ENCODE results near the gene KCNMA1.

The KCNMA1 gene

GRCh38 chr10:77442699-77443189, 194.9 kb downstream of the KCNMA1 start:
- no peak for DNase-seq

GRCh38 chr10:77441353-77442166, 196.0 kb downstream of the KCNMA1 start:
- DNase-seq = no peak

GRCh38 chr10:77436257-77436975, 201.2 kb downstream of the KCNMA1 start:
- no peak for DNase-seq

DNA sequence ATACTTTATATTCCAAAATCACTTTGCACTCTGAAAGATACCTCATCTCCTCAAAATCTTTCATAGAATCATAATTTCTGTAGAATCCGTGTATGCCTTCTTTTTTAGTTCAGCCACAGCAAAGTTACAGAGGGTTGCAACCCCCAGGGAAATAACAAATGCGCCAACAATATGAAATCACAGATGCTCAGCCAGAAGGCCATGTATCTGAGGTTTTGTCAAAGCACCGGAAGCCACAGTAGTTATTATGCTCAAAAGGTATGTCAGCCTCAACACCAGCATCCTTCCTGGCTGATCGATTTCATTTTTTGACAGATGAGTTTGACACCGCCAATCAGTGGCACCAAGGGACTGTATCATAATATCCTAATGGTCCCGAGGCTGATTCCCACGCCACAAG, 204.1 kb downstream of the KCNMA1 start:
- no peak for DNase-seq

- DNase-seq = no peak
These were observed 205.4 kb downstream of the KCNMA1 start for GRCh38 chr10:77431980-77432797.

DNA sequence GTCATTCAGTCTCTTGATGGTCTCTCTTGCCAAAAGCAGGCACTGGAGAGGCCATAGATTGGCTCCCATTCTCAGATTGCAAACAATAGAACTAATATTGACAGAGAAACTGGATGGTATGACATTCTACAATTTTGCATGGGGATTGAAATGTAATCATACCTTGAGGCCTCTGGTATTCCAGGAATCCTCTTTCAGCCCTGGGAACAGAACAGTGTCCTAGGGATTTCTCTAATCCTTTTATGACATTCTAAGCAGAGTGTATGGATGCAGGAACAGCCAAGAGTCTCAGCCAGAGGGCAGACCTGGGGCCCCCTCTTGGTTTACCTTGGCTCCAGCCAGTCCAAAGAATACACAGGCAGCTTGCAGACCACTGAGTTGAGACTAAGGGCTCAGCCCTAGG, 206.4 kb downstream of the KCNMA1 start:
- no peak for DNase-seq

DNA sequence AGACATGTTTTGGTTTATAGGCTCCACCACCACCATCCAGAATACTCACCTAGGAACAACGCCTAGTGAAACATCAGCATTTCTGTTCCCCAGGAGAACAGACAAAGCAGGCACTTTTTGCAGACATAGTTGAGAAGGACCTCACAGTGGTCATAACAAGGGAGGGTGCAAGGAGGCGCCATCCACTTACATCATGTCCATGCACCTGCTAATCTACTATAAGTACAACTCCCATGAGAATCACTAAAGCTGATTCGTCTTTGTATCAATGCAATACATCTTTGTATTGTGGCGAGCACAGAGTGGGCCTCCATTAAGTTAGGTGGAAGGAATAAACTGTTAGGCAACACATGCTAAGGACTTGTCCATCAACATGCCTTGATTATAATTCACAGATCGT, 207.1 kb downstream of the KCNMA1 start:
- DNase-seq = no peak

GRCh38 chr10:77428691-77429395, 208.8 kb downstream of the KCNMA1 start:
- no peak for DNase-seq

GRCh38 chr10:77424257-77424656, 213.4 kb downstream of the KCNMA1 start:
- no peak for DNase-seq

DNA sequence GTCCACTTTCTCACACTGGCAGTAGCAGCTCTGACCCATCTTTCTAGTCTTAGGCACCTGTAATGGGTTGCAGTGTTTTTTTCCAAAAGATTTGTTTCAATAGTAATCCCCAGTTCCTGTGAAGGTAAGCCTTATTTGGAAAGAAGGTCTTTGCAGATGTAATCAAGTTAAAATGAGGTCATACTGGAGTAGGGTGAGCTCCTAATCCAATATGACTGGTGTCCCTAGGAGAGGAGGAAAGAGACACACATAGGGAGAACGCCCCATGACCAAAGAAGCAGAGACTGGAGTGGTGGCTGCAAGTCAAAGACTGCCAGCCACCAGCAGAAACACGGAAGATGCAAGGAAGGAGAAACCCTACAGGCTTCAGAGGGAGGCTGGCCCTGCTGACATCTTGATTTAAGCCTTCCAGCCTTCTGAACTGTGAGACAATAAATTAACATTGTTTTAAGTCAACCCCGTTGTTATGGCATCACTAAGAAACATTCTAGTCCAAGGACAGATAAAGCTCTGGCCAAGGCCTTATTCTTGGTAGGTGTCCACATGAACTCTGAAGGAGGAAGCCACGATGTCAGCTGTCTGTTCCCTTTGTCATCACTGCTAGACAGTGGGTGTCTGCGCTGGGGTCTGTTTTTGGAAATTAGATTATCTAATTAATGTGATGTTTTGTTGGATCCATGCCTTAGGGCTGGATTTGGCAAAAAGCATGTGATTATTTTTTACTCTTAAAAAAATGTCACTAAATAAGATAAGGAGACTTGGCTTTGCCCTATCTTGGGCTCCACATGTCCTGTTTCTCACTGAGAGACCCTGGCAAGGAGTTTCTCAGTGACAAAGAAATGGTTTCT, 214.9 kb downstream of the KCNMA1 start:
- DNase-seq = no peak

- no peak for DNase-seq
These were observed 216.0 kb downstream of the KCNMA1 start for GRCh38 chr10:77421591-77421990.

- no peak for DNase-seq
These were observed 216.6 kb downstream of the KCNMA1 start for GRCh38 chr10:77420947-77421523.

- no peak for DNase-seq
These were observed 217.6 kb downstream of the KCNMA1 start for GRCh38 chr10:77419979-77420378.

DNA sequence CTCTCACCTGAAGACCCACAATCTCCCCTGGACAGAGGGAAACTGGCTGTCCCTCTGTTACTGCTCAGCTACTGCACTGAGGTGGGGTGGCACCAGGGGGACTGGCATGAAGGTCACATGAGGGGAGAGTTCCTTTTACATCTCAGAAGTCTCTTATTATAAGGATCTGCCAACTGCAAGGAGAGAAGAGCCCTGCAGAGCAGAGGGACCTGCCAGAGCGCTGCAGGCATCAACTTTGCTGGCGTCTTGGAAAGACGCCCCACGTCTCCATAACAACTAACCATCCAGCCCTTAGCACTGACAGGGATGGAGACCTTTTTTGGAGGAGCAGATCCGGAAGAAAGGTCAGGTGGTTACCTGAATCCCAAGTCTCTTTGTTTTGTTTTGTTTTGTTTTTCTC, 218.6 kb downstream of the KCNMA1 start:
- DNase-seq = no peak

DNA sequence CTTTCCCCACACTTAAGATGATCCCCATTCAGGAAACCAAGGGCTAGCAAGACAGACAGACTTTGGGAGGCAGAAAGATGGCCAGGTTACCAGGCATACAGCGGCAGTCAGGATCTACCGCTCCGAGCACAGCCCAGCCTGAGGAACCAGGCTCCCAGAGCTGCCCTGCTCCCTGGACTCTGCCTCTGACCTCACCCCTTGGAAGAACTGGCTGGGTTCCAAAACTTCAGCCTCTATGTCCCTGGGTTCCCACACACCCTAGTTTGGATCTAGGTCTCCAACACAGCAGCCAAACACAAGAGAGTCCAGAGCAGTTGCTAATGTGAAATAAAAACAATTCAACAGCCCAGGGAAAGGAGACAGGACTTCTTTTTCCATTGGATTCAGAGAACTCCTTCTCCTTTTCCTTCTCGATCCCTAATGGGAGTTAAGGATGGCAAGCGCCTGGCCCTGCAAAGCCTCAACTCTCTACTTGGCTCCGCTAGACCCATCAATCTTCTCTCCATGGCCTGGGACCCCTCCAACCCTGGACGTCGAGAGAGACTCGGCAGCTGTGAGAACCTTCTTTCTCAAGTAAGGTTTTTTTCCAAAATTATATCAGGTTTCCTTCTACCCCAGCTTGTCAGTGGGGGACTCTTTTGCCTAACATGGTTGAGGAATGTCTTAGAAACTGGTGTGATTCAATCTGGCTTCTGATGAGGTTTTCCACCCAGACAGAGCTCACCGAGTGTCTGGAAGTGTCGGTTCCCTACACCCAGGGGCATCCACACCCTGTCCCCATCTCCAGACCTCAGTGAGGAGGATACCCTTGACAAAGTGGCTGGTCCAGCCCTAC, 219.6 kb downstream of the KCNMA1 start:
- DNase-seq = no peak

GRCh38 chr10:77417359-77417758, 220.2 kb downstream of the KCNMA1 start:
- no peak for DNase-seq

DNA sequence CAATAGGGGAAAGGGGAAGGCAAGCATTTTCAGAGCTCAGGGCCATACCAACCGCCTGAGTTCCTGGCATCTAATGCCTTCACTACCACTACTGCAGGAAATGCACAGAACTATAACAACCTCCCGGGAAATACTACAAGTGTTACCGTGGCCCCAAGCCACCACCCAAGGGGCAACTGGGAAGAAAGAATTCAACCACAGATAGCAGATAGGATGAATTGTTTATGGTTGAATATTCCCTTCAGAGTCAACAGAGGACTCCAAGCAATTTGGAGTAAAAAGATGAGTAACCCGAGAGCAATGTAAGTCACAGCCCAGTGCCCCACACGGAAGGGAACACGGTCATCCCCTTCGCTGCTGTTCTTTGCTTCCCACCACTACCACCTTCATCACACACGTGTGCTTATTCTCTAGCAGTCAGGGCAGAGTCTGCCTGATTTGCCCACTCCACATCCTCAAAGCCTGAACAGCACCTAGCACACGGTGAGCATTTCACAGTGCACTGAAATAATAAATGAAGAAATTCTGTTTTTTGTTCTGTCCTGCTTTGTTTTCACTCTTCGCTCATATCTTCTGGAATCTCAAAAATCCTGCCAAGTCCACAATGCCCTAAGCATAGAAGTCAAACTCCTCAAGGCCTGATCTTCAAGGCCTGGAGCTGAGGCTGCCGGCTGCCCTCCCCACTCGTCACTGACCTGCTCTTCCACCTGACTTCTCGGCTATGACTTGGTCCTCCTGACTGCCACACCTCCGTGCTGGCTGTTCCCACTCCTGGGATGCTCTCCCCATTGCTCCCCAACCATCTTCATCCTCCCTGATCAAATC, 221.1 kb downstream of the KCNMA1 start:
- DNase-seq = no peak

DNA sequence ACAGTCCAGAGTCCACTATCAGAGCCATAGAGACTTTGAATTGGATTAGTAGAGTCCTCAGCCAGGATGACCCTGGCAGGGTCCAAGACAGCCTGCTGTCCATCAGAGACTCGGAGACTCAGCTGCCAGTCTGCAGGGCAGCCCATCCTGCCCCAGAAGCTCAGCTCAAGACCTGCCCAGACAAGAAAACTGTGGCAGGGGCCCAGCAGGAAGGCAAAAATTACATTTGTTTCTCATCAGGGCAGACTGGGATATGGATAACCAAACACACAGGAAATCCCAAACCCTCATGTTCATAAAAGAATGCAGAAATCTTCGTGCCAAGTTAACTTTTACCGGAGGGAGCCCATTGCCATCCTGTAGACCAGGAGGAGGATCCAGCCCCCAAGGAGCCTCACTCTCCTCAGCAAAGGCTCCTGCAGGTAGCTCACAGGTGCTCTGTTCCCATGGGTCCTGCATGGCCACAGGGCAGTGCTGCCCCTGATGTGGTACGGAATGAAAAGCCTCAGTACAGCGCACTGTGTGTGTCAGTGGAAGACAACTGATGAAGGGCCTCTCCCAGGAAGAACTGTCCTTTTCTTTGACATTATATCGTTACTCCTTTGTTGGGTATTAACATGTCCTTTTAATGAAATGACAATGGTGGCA, 222.2 kb downstream of the KCNMA1 start:
- no peak for DNase-seq

DNA sequence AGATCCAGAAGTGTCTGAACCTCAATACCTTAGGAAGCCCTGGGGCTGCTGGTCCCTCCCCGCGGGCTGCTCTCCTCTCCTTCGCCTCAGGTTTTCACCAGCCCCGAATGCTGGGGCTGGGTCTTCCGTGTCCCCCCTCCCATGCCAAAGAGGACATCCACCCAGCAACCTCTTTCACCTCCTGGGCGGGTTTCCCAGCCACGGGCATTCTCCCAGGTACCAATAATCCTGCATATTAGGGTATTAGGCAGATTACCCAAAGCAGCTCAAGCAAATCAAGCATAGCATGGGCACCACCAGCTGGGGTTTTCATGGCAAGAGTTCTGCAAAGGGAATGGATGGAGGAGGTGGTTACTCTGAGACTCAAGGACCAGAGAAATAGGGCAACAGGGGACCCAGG, 224.4 kb downstream of the KCNMA1 start:
- no peak for DNase-seq
